ENCODE measurements around the gene WDR20.

DNA sequence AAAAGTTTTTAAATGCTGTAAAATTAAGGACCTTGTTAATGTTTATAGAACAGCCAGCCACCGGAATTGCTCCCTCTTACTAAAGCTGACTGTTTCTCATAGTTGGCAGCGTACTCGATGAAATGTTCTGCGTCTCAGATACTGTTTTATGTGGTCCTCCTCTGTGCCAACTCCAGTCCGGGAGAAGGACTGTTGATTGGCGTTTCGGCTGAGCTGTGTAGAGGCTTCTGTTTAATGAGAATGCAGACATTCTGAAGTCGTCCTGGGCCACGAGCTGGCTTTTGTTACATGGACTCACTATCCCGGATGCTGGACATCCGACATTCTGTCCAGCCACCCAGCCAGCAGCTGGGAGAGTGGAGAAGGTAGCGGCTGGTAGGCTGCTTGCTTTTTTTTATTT lies 75.4 kb downstream of the WDR20 start:
- TF ChIP-seq EZH2phosphoT487 (IDR thresholded peaks at IDR 0.05; ENCODE audit: insufficient read depth, low read depth): no peak
- TF ChIP-seq EZH2 (IDR thresholded peaks at IDR 0.05; ENCODE audit: insufficient read depth, poor library complexity, severe bottlenecking): no peak

All from GM23248 (cell line).